SK-N-SH (cell line): ENCODE results near the gene CSNK1A1L. TPM values are rescaled to one million over a fixed set of nuclear protein-coding genes. Genes with fewer than 3 reads are reported as not detected.
"Not testable (repeated sequence)": the region's sequence is repeated elsewhere in the genome, so short reads cannot be mapped to it uniquely, and the experiment has no call there.

Source experiments
- CTCF ChIA-PET: fragments of 300-600, 350-600 bp; formaldehyde crosslinking; extraction: SDS; loops from one replicate; lab custom pipeline; 2021; lab: Yijun Ruan, JAX
- POLR2A ChIA-PET: fragments of 350-600 bp; sonication (Branson Sonifier 250); formaldehyde crosslinking; extraction: SDS; loops from one replicate; lab custom pipeline; 2020; ENCODE audit warnings: antibody characterized with exemption, inconsistent platforms; lab: Yijun Ruan, JAX
- DNase-seq: peaks from one replicate; pipeline ENCODE4 v3.0.0; 2012
- H2AFZ ChIP-seq: fragments of 200-600 bp; sonication (generic); 2 replicates; pipeline ENCODE4 v1.8.1; 2016; ENCODE audit warnings: antibody characterized with exemption, mild to moderate bottlenecking, low read depth
- H3F3A ChIP-seq: fragments of 200-600 bp; sonication (generic); replicated peaks from 2 replicates; pipeline ENCODE3; 2016; ENCODE audit warnings: antibody characterized with exemption, mild to moderate bottlenecking; ENCODE audit not compliant: insufficient read depth
- H3K27ac ChIP-seq, 2 experiments: fragments of 200-500 bp in 1 of 2; fragments of 200-600 bp in 1 of 2; sonication (Bioruptor generic) in 1 of 2; sonication (generic), shearing (Covaris generic) in 1 of 2; 2 replicates each; pipeline versions ENCODE4 v1.5.1 to v1.6.1; 2014 to 2016; ENCODE audit warnings: low read depth in 2 of 2, inconsistent platforms in 1 of 2, low read length in 1 of 2, mild to moderate bottlenecking in 1 of 2, mixed read lengths in 1 of 2
- H3K27me3 ChIP-seq: fragments of 200-600 bp; sonication (generic), shearing (Covaris generic); 2 replicates; pipeline ENCODE4 v1.6.1; 2016; ENCODE audit warnings: mixed run types; ENCODE audit not compliant: insufficient read depth
- H3K36me3 ChIP-seq, 2 experiments: fragments of 200-500 bp in 1 of 2; fragments of 200-600 bp in 1 of 2; sonication (Bioruptor generic) in 1 of 2; sonication (generic) in 1 of 2; replicated peaks in 1 of 2; 2 replicates each; pipeline versions ENCODE3 to v1.5.1; 2014 to 2016; ENCODE audit warnings: low read length in 1 of 2, mild to moderate bottlenecking in 1 of 2; ENCODE audit not compliant: insufficient read depth in 2 of 2, control insufficient read depth in 1 of 2
- H3K4me1 ChIP-seq, 2 experiments: fragments of 200-500 bp in 1 of 2; fragments of 200-600 bp in 1 of 2; sonication (Bioruptor generic) in 1 of 2; sonication (generic), shearing (Covaris generic) in 1 of 2; 2 replicates each; pipeline versions ENCODE4 v1.5.1 to v1.6.1; 2014 to 2016; ENCODE audit warnings: low read depth in 1 of 2, low read length in 1 of 2, mixed run types in 1 of 2; ENCODE audit not compliant: insufficient read depth in 2 of 2, control insufficient read depth in 1 of 2
- H3K4me2 ChIP-seq: fragments of 200-600 bp; sonication (generic), shearing (Covaris generic); 2 replicates; pipeline ENCODE4 v1.6.1; 2017; ENCODE audit warnings: mixed run types
- H3K4me3 ChIP-seq, 2 experiments: fragments of 200-500 bp in 1 of 2; fragments of 200-600 bp in 1 of 2; sonication (Bioruptor generic) in 1 of 2; sonication (generic), shearing (Covaris generic) in 1 of 2; 2 replicates each; pipeline versions ENCODE4 v1.5.1 to v1.8.1; 2014 to 2016; ENCODE audit warnings: low read depth in 2 of 2, inconsistent platforms in 1 of 2, low read length in 1 of 2, mild to moderate bottlenecking in 1 of 2, mixed read lengths in 1 of 2, moderate library complexity in 1 of 2
- H3K79me2 ChIP-seq: fragments of 200-600 bp; sonication (generic); 2 replicates; pipeline ENCODE4 v1.8.1; 2017; ENCODE audit warnings: mild to moderate bottlenecking; ENCODE audit not compliant: insufficient read depth
- H3K9ac ChIP-seq: fragments of 200-600 bp; sonication (generic); 2 replicates; pipeline ENCODE4 v1.6.1; 2017; ENCODE audit warnings: mixed run types
- H3K9me2 ChIP-seq: fragments of 200-600 bp; sonication (generic); 2 replicates; pipeline ENCODE4 v1.6.1; 2017; ENCODE audit warnings: mixed run types
- H3K9me3 ChIP-seq: fragments of 200-600 bp; sonication (generic); 2 replicates; pipeline ENCODE4 v1.6.1; 2017; ENCODE audit warnings: mixed run types, mild to moderate bottlenecking, moderate library complexity
- H4K20me1 ChIP-seq: fragments of 200-600 bp; sonication (generic); 2 replicates; pipeline ENCODE4 v1.6.1; 2017; ENCODE audit warnings: mild to moderate bottlenecking, mixed run types; ENCODE audit not compliant: insufficient read depth
- CHD2 ChIP-seq: fragments of 150-350 bp; IDR thresholded peaks from 2 replicates; pipeline ENCODE4 v1.6.1; 2018; ENCODE audit warnings: low read length; ENCODE audit not compliant: partially characterized antibody
- ELF1 ChIP-seq: IDR thresholded peaks from 2 replicates; pipeline ENCODE4 v1.4.0; 2012
- FOXJ3 ChIP-seq: sonication (generic); formaldehyde crosslinking; IDR thresholded peaks from 2 replicates; pipeline ENCODE4 v1.5.1; 2020; ENCODE audit warnings: mild to moderate bottlenecking, missing genetic modification reagents
- GABPA ChIP-seq: IDR thresholded peaks from 2 replicates; pipeline ENCODE4 v1.4.0; 2012; ENCODE audit warnings: low read depth, mild to moderate bottlenecking
- IRF3 ChIP-seq: fragments of 150-350 bp; IDR thresholded peaks from 2 replicates; pipeline ENCODE4 v1.6.1; 2016; ENCODE audit warnings: mild to moderate bottlenecking, low read depth, low read length
- JUND ChIP-seq: IDR thresholded peaks from 2 replicates; pipeline ENCODE4 v1.4.0; 2012
- MAX ChIP-seq: IDR thresholded peaks from 2 replicates; pipeline ENCODE4 v1.4.0; 2012; ENCODE audit warnings: low read depth
- MEF2A ChIP-seq: IDR thresholded peaks from 2 replicates; pipeline ENCODE4 v1.4.0; 2012; ENCODE audit warnings: low read depth, borderline replicate concordance
- MXI1 ChIP-seq: IDR thresholded peaks from 2 replicates; pipeline ENCODE4 v1.6.1; 2012; ENCODE audit warnings: mild to moderate bottlenecking, low read depth, low read length, improper control_type of control experiment
- NRF1 ChIP-seq: IDR thresholded peaks from 2 replicates; pipeline ENCODE4 v1.6.1; 2012; ENCODE audit warnings: low read depth, mild to moderate bottlenecking, low read length
- PBX3 ChIP-seq: IDR thresholded peaks from 2 replicates; pipeline ENCODE4; 2012
- POLR2AphosphoS5 ChIP-seq: IDR thresholded peaks from 2 replicates; pipeline ENCODE4 v1.6.1; 2012; ENCODE audit warnings: low read depth, low read length
- SIN3A ChIP-seq: IDR thresholded peaks from 2 replicates; pipeline ENCODE4 v1.6.1; 2012; ENCODE audit warnings: low read depth, mild to moderate bottlenecking, low read length, moderate library complexity, borderline replicate concordance
- TAF1 ChIP-seq: IDR thresholded peaks from 2 replicates; pipeline ENCODE4 v1.6.1; 2012; ENCODE audit warnings: low read depth, mild to moderate bottlenecking, low read length, moderate library complexity, borderline replicate concordance
- USF1 ChIP-seq: IDR thresholded peaks from 2 replicates; pipeline ENCODE4 v1.4.0; 2012; ENCODE audit warnings: low read depth, borderline replicate concordance
- USF2 ChIP-seq: fragments of 150-350 bp; IDR thresholded peaks from 2 replicates; pipeline ENCODE4 v1.6.1; 2017; ENCODE audit warnings: antibody characterized with exemption, low read length, low read depth, borderline replicate concordance
- YY1 ChIP-seq: IDR thresholded peaks from 2 replicates; pipeline ENCODE4 v1.4.0; 2012; ENCODE audit warnings: low read depth, mild to moderate bottlenecking
- ZBTB33 ChIP-seq: IDR thresholded peaks from 2 replicates; pipeline ENCODE4 v1.4.0; 2012; ENCODE audit warnings: low read depth, borderline replicate concordance
- WGBS: methylation state at CpG from one replicate; pipeline ENCODE4 v1.1.6; 2017; ENCODE audit warnings: low lambda C conversion rate; 5-methylcytosine and 5-hydroxymethylcytosine counted together
- polyA plus RNA-seq, 3 experiments: library from polyadenylated mRNA; depleted of rRNA; stranded (reverse); fragments of >200 nt; gene quantifications; 2 replicates each; pipeline ENCODE4 v1.2.3, GENCODE V29; 2012

Gene CSNK1A1L
- polyA plus RNA-seq, 1 of the 3 experiments (the other 2 are of a cell fraction) = not detected

- ChIA-PET CTCF (interaction anchor here (0.8 to 1.6 kb wide), 3 partner anchors 10 to 78 kb away, joined by 3 to 4 read pairs (median 4); no protein-coding TSS in a partner anchor), POLR2A (no interaction called here)
- Histone ChIP-seq H3K27me3 (no peaks in the 10 kb centered on the region), H3K4me3 (peak within 1 kb of the TSS; percentile 78 to 85), H3K36me3 (peaks cover 0 to 7% of the 10 kb centered on the region in 2 experiments), H3K9me3 (no peaks in the 10 kb centered on the region), H2AFZ (peak within 1 kb of the TSS; percentile 98), H4K20me1 (peaks cover 3% of the 10 kb centered on the region; the same call in 1 of the 2 replicates), H3K9me2 (no peaks in the 10 kb centered on the region), H3F3A (peaks cover 5% of the 10 kb centered on the region), H3K9ac (peak within 1 kb of the TSS; percentile 93), H3K4me1 (no peaks in the 10 kb centered on the region; a peak in 1 of 4 replicates), H3K79me2 (peaks cover 52% of the 10 kb centered on the region), H3K27ac (peak within 1 kb of the TSS; percentile 84 to 89), H3K4me2 (peak within 1 kb of the TSS; percentile 80)
- 0% methylated on average over 45 of the region's 75 CpGs for WGBS
- peak; percentile 96 for DNase-seq
- TF ChIP-seq IRF3 = no peak
- peak; percentile 59 for TF ChIP-seq NRF1
- peak; percentile 32; the same call in 1 of the 2 replicates for TF ChIP-seq YY1
- peak; percentile 81 for TF ChIP-seq GABPA
- TF ChIP-seq CHD2 = peak; percentile 9
- no peak; the same call in 1 of the 2 replicates for TF ChIP-seq ZBTB33
- peak; percentile 80 for TF ChIP-seq MAX
- TF ChIP-seq JUND = no peak
- peak; percentile 74; the same call in 1 of the 2 replicates for TF ChIP-seq MXI1
- TF ChIP-seq USF2 = no peak
- peak; percentile 81 for TF ChIP-seq POLR2AphosphoS5
- peak; percentile 71; the same call in 1 of the 2 replicates for TF ChIP-seq TAF1
- no peak for TF ChIP-seq FOXJ3 (CRISPR knock-in tag)
- TF ChIP-seq PBX3 = peak; percentile 21; the same call in 1 of the 2 replicates
- no peak for TF ChIP-seq MEF2A
- no peak for TF ChIP-seq USF1
- TF ChIP-seq ELF1 = peak; percentile 66
- TF ChIP-seq SIN3A = peak; percentile 22; the same call in 1 of the 2 replicates
Observed at GRCh38 chr13:37058910-37059847, 46.3 kb downstream of the CSNK1A1L start, which contains the start of gene SUPT20H. Gene SUPT20H, minus strand, starts transcription at chr13:37059688. Its CDS starts 8,198 bp downstream, at chr13:37051490.

- H3F3A ChIP-seq, H3K9me3 ChIP-seq, H3K4me1 ChIP-seq, H3K9ac ChIP-seq, H2AFZ ChIP-seq, H3K27ac ChIP-seq, DNase-seq, H3K4me2 ChIP-seq, H3K27me3 ChIP-seq, CTCF ChIA-PET, H3K9me2 ChIP-seq, H3K4me3 ChIP-seq: not testable (repeated sequence)
- H3K36me3 ChIP-seq = peaks cover 2 to 13% of the 10 kb centered on the region in 2 experiments
- peaks cover 82% of the 10 kb centered on the region for H3K79me2 ChIP-seq
- POLR2A ChIA-PET = interaction anchor here (1.1 kb wide), 1 partner anchor 56 kb away, joined by 4 read pairs; the partner anchor contains the start of gene EXOSC8
- H4K20me1 ChIP-seq = peaks cover 24% of the 10 kb centered on the region
- WGBS = 92% methylated on average over 2 of the region's 2 CpGs
Observed at GRCh38 chr13:37056228-37056627, 49.2 kb downstream of the CSNK1A1L start.
